HG03039 (cell line): Measurements from ENCODE around the gene CNTN4.

ENCODE experiments used
- ATAC-seq: cut with Tn5 transposase; IDR thresholded peaks from one replicate; pipeline ENCODE4 v1.9.1; 2021; ENCODE audit warnings: mild to moderate bottlenecking, moderate library complexity; ENCODE audit not compliant: unreplicated experiment

The CNTN4 gene

DNA sequence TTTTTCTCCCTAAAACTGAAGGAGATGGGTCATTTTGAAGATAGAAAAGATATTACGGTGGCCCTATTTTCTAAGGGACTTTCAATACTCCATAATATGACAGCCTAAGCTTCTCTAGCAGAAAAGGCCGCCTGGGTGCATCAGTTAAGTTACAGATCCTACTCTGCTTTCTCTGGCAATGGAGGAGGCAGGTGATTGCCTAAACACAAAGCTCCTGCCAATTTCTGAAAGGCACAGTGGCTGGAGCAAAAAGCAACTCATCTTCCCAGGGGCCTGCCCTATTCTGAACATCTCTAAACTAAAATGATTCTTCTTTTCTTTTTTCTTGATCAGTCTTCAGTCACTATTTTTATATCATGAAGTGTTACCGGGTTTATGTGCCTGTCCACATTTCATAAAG is 276.7 kb downstream of the CNTN4 start:
- no peak for ATAC-seq

DNA sequence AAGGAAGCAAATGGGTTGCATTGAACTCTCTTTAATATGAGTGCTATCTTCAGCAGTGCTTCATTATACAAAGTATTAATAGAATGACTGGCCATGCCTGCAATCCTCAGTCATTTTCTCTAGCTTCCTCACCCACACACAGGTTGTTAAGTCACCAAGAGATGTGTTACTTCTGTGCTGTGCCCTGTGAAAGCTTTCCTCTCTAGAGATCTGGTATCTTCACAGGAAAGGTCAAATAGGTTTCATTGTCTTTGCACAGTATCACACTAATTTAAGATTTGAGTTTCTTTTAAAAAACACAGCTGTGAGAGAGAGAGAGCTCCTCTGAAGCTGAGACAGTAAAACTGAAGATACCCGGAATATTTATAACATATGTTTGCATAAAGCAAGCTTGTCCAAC is 278.6 kb downstream of the CNTN4 start:
- ATAC-seq: no peak

GRCh38 chr3:2390926-2391532 is 292.4 kb downstream of the CNTN4 start:
- ATAC-seq: no peak

DNA sequence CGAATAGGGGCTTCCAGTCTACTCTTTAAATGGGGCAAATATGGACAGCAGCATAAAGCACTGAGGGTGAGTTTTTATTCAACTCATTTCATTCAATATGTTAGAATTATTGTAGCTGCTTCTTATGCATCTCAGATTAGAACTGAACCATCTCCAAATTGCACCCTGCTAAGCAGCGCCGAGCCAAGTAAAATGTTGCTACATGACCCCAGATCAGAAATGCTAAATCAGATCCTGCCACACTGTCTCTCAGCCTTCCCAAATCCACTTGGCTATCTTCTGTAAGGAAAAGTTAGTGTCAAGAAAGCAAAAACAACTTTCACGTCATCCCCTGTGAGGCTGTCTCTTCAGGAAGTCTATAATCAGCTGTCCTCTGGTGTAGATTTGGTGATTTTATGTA is 293.2 kb downstream of the CNTN4 start:
- no peak for ATAC-seq

DNA sequence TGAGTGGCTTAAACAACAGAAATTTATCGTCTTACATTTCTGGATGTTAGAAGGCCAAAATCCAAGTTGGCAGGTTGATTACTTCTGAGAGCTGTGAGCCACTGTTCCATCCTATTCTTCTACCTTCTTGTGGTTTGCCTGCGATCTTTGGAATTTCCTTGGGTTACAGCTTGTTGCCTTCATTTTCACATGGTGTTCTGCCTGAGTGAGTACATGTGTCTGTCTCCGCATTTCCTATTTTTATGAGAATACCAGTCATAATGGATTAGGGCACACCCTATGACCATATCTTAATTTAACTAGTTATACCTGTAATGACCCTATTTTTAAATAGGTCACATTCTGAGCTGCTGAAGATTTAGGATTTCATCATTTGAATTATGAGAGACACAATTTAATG is 294.3 kb downstream of the CNTN4 start:
- ATAC-seq: no peak

DNA sequence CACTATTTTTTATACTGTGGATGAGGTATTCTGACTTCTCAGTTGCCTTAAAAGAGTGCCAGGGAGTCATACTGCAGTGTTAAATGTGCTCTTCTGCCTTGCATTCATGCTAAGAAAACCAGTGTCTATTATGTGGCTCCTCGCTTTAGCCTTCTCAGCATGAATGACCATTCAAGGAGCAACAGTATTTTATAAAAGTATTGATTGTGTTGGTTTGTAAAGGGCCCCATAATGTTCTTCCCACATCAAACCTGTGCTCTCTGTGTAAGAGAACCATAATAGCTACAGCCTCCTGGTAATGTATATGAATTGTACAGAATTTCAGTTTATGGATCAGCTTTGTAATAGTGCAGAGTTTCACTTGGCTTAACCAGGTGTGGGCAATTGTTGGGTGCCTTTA is 316.4 kb downstream of the CNTN4 start:
- no peak for ATAC-seq

DNA sequence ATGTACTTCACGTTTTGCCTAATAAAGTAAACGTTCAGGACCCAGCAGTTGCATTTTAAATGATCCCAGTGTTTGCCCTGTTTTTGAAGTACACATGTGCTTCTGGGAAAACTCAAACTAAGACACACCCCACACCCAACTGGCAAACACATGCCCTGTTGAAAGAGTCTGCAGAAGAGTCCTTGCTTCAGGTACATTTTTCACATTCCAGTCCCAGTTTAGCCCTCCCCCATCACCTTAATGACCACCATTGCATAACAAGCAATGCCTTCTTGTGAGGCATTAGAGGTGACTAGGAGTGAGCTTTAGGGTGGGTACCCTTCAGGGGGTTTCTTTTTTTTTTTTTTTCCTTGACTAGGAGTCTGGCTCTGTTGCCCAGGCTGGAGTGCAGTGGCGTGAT is 322.3 kb downstream of the CNTN4 start:
- ATAC-seq: no peak

GRCh38 chr3:2423143-2423542 is 324.5 kb downstream of the CNTN4 start:
- ATAC-seq: no peak

- ATAC-seq: no peak
Measured at GRCh38 chr3:2441558-2441957, 342.9 kb downstream of the CNTN4 start.

DNA sequence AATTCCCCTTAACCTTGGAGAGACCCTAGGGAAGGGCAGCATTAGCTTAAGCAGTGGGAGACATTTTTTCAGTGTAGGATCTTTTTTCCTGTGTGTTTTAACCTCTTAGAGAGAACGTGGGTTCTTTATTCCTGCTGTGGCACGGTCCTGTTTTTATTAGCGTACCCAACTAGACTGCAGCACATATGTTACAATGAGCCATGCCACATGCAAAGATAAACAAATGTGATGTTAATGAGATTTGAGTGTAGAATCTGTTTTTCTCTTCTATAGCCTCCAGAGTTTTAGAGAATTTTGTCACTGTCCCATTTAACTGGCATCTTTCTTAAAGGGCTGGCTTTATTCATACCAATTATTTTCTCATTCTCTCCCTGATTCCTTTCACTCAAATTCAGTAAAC is 347.5 kb downstream of the CNTN4 start:
- ATAC-seq: no peak

DNA sequence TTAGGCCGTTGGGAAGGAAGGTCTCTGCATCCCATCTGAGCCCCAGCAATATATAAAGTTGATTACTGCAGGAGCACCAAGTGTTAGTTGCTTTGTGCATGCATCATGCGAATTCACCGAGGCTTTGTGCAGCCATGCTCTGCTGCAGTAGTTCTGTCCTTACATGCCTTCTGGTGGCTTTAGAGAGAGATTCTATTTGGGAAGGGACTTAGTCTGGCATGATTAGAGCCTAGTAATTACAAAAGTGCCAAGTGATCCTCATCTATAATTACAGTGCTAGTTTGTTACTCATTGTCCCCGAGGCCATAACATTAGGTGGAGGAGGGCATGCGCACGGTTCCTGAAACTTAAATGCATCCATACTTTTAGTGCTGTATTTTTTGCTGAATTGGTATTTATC is 353.6 kb downstream of the CNTN4 start:
- no peak for ATAC-seq

- no peak for ATAC-seq
Measured at GRCh38 chr3:2454865-2455264, 356.2 kb downstream of the CNTN4 start.

- ATAC-seq: no peak
Measured at GRCh38 chr3:2456788-2457187, 358.1 kb downstream of the CNTN4 start.

DNA sequence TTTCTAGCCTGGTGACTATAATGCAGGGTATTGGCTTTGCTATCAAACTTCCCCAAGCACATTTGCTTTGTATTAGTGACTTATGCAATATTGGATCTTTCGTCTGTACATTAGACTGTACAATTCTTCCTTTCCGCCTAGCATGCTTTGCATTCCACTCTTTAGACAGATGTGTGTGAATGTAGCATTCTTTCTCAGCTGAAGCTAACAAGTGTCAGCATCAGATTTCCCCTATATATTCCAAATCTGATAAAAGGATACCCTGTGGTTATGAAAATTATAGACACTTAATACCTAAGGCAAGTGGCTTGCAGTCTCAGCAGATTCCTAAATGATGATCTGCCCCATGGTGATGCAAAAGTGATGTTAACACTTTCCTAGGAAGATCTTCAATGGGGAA is 360.1 kb downstream of the CNTN4 start:
- ATAC-seq: no peak

DNA sequence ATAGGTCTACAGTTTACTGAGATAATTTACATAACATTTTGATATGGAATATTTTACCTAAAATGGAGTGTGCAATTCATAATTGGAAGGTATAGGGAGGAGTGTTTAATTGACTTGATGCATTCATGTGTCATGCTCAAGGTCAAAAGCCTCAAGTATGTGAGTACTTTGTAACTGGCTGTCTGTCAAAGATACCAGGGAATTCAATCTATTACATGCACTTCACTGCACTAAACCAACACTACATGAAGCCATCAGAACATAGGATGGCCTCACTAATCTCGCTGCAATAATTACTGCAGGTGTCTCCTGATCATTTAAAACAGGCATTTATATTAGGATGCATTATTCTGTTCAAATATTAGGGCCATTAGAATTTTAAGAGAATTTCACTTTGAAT is 367.2 kb downstream of the CNTN4 start:
- no peak for ATAC-seq

DNA sequence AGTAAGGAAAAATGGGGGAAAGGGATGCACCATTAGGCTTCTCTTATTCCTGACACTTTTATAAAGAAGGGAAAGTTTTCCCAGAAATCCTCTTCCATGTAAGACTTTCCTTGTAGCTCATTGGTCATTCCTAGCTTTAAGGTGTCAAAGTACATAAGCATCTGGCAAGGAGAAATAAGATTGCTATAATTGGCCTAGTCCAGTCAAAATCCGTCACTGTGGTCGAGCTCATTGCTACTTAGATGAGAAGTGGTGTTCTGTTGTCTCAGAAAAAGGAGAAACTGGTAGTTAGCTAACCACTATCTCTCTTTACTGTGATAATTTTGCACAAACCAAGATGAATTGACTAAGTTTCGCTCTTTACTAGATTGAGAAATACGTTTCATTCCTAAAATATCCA is 370.1 kb downstream of the CNTN4 start:
- no peak for ATAC-seq

DNA sequence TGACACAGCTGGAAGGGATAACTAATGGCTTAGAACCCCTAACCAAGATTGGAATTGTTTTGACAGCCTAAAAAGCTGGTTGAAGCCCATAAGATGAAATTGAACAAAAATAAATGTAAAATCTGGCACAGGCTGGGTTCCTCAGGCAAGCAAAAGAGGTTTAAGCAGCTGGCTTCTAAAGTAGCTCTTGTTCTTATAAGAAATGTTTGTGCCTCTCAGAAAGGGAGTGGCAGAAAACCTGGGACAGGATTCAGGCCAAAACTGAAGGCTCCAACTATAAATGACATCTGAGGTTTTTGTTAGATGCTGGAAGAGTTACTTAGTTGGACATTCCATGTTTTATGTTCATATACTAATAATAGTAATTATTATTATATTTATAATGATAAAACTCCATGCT is 378.3 kb downstream of the CNTN4 start:
- ATAC-seq: no peak

DNA sequence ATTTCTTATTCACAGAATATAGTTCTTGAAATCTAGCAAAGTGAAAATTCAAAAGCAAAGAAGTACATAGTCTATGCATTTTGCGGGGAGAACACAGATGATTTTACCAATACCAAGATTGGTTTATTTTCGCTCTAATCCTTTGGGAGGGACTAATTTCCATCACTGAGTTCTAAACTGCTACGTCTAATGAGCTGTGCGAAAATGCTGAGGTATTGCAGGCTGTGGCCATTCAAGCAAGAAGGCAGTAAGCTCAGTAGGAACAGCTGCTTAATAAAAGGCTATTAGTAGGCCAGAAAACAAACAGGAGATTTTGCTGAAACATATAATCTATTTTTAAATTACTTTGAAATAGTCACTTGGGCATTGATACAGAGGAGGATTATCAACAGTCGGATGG is 379.0 kb downstream of the CNTN4 start:
- no peak for ATAC-seq

DNA sequence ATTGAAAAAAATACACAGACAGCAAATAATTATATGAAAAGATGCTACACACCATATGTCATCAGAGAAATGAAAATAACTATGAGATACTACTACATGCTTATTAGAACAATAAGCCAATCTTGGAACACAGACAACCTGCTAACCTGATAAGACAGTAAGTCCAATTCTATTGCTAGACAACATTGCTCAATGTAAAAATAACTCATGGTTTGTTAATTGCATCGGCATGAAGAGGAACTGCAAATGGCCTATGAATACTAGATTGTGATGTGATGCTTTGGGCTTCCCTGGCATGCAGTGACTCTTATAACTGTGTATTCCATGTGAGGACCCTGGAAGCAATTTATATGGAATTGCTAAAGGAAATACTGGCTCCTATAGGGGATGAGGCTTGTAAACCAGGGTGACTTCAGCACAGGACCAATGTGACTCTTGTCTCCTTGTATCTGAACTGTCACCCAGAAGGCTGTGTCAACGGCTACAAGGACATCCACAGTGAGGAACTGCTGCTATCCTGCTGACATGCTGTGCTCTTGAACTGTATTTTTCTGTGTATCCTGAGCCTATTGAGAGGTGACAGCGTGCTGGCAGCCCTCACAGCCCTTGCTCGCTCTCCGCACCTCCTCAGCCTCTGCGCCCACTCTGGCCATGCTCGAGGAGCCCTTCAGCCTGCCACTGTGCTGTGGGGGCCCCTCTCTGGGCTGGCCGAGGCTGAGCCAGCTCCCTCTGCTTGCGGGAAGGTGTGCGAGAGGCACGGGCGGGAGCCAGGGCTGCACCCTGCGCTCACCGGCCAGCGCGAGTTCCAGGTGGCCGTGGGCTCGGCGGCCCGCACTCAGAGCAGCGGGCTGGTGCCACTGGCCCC is 385.7 kb downstream of the CNTN4 start:
- ATAC-seq: no peak

DNA sequence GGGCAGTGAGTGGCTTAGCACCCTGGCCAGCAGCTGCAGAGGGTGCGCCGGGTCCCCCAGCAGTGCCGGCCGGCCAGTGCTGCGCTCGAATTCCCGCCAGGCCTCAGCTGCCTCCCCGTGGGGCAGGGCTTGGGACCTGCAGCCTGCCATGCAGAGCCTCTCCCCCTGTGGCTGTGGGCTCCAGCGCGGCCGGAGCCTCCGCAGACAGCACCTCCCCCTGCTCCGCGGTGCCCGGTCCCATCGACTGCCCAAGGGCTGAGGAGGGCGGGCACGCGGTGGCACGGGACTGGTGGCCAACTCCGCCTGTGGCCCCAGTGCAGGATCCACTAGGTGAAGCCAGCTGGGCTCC is 386.3 kb downstream of the CNTN4 start:
- no peak for ATAC-seq

- no peak for ATAC-seq
Measured at GRCh38 chr3:2495746-2496145, 397.1 kb downstream of the CNTN4 start.

GRCh38 chr3:2504912-2505311 is 406.2 kb downstream of the CNTN4 start:
- ATAC-seq: no peak

DNA sequence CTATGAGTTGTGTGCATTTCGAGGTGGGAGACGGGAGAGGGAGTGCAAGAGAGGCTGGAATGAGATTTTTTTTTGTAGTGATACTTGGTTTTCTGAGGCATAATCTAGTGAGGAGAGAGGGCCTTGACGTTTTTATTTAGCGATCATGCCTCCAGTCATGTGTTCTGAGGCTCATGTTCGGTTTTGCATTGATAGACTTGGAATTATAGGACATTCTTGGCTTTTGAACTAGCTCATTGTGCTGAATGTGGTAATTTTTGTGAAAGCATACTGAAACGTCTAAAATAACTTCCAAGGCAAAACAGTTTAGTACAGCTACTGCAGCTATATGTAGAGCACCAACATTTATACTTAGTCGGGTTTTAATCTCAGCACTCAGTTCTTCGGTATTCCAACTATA is 408.1 kb downstream of the CNTN4 start:
- ATAC-seq: no peak
